ENCODE measurements around the gene SMARCC2. TPM values are rescaled to one million over a fixed set of nuclear protein-coding genes. Genes with fewer than 3 reads are reported as not detected.

SMARCC2 gene
- total RNA-seq, 1 experiment from 2014 or later = 129 TPM

- ChIA-PET POLR2A (interaction anchor here (0.5 kb wide), 1 partner anchor 19 kb away, joined by 6 read pairs; no protein-coding TSS in a partner anchor), CTCF (no interaction called here)
- Histone ChIP-seq H3K36me3 (ENCODE audit: control insufficient read depth, insufficient read depth, low read length) (peaks cover 12% of the 10 kb centered on the region), H3K27ac (ENCODE audit: low read length) (no peak overlapping the region), H3K9me3 (ENCODE audit: control insufficient read depth, insufficient read depth, low read depth, low read length) (no peaks in the 10 kb centered on the region), H3K27me3 (ENCODE audit: control insufficient read depth, insufficient read depth, low read length) (no peaks in the 10 kb centered on the region), H3K4me1 (ENCODE audit: control insufficient read depth, insufficient read depth, low read length) (peaks cover 4% of the 10 kb centered on the region; the same call in 1 of the 2 replicates), H3K4me3 (ENCODE audit: low read depth in 2 of 2, low read length in 2 of 2) (no peak overlapping the region)
- DNase-seq (ENCODE audit: low read depth, low spot score) (no peak), ATAC-seq (no peak)
- TF ChIP-seq, protein P1, sequence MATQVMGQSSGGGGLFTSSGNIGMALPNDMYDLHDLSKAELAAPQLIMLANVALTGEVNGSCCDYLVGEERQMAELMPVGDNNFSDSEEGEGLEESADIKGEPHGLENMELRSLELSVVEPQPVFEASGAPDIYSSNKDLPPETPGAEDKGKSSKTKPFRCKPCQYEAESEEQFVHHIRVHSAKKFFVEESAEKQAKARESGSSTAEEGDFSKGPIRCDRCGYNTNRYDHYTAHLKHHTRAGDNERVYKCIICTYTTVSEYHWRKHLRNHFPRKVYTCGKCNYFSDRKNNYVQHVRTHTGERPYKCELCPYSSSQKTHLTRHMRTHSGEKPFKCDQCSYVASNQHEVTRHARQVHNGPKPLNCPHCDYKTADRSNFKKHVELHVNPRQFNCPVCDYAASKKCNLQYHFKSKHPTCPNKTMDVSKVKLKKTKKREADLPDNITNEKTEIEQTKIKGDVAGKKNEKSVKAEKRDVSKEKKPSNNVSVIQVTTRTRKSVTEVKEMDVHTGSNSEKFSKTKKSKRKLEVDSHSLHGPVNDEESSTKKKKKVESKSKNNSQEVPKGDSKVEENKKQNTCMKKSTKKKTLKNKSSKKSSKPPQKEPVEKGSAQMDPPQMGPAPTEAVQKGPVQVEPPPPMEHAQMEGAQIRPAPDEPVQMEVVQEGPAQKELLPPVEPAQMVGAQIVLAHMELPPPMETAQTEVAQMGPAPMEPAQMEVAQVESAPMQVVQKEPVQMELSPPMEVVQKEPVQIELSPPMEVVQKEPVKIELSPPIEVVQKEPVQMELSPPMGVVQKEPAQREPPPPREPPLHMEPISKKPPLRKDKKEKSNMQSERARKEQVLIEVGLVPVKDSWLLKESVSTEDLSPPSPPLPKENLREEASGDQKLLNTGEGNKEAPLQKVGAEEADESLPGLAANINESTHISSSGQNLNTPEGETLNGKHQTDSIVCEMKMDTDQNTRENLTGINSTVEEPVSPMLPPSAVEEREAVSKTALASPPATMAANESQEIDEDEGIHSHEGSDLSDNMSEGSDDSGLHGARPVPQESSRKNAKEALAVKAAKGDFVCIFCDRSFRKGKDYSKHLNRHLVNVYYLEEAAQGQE (IDR thresholded peaks at IDR 0.05; ENCODE audit: insufficient read depth in 1 of 2, low read depth in 2 of 2, low read length in 1 of 2) = no peak
- TF ChIP-seq POLR2AphosphoS5 (IDR thresholded peaks at IDR 0.05; ENCODE audit: low read depth, low read length) (no peak), TCF7L2 (IDR thresholded peaks at IDR 0.05; ENCODE audit: low read depth, low read length) (no peak), SIN3A (IDR thresholded peaks at IDR 0.05; ENCODE audit: borderline replicate concordance, insufficient read depth, low read depth, low read length) (no peak)
- TF ChIP-seq, protein P2, sequence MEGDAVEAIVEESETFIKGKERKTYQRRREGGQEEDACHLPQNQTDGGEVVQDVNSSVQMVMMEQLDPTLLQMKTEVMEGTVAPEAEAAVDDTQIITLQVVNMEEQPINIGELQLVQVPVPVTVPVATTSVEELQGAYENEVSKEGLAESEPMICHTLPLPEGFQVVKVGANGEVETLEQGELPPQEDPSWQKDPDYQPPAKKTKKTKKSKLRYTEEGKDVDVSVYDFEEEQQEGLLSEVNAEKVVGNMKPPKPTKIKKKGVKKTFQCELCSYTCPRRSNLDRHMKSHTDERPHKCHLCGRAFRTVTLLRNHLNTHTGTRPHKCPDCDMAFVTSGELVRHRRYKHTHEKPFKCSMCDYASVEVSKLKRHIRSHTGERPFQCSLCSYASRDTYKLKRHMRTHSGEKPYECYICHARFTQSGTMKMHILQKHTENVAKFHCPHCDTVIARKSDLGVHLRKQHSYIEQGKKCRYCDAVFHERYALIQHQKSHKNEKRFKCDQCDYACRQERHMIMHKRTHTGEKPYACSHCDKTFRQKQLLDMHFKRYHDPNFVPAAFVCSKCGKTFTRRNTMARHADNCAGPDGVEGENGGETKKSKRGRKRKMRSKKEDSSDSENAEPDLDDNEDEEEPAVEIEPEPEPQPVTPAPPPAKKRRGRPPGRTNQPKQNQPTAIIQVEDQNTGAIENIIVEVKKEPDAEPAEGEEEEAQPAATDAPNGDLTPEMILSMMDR (IDR thresholded peaks at IDR 0.05) = no peak
- no TSS peak for BruUV-seq (replicated peaks)
- intact Hi-C loops (cut with micrococcal nuclease; ENCODE audit: unreplicated experiment) = no loop called here
- in situ Hi-C loops (cut with HindIII; ENCODE audit: low pct_unique_long_range_greater_than_20kb, low sequenced_read_pairs) = no loop called here
Measured at GRCh38 chr12:56143217-56143616, 46.1 kb downstream of the SMARCC2 start.

DNA sequence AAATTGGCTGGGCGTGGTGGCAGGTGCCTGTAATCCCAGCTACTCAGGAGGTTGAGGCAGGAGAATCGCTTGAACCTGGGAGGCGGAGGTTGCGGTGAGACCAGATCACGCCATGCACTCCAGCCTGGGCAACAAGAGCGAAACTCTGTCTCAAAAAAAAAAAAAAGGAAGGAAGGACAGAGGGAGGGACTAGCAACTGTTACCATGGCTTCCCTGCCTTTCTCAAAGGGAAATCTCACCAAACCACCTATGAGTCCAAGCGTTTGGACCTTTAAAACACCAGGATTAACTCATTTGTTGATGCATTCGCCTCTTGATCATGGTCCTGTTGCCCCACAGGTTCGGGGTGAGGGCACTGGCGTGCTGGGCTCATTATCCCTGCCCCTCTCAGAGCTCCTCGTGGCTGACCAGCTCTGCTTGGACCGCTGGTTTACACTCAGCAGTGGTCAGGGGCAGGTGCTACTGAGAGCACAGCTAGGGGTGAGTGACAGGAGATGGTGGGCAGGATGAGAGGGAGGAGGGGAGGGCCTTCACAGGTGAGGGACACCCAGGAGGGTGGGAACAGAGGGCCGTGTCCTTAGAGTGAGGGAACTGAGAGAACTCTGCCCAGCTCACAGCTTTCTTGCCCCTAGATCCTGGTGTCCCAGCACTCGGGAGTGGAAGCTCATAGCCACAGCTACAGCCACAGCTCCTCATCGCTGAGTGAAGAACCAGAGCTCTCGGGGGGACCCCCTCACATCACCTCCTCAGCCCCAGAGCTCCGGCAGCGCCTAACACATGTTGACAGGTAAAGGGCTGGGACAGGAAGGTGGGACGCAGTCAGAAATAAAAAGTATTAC lies 47.1 kb downstream of the SMARCC2 start:
- BruUV-seq (replicated peaks) = no TSS peak
- no peaks in the 10 kb centered on the region for H3K27me3 ChIP-seq (ENCODE audit: control insufficient read depth, insufficient read depth, low read length)
- no peak for TF ChIP-seq SIN3A (IDR thresholded peaks at IDR 0.05; ENCODE audit: borderline replicate concordance, insufficient read depth, low read depth, low read length)
- TF ChIP-seq, protein P1 (IDR thresholded peaks at IDR 0.05; ENCODE audit: insufficient read depth in 1 of 2, low read depth in 2 of 2, low read length in 1 of 2) = no peak
- TF ChIP-seq POLR2AphosphoS5 (IDR thresholded peaks at IDR 0.05; ENCODE audit: low read depth, low read length) = no peak
- TF ChIP-seq, protein P2 (IDR thresholded peaks at IDR 0.05) = no peak
- no peak for TF ChIP-seq TCF7L2 (IDR thresholded peaks at IDR 0.05; ENCODE audit: low read depth, low read length)
- no peak overlapping the region for H3K4me3 ChIP-seq (ENCODE audit: low read depth in 2 of 2, low read length in 2 of 2)
- no peak for DNase-seq (ENCODE audit: low read depth, low spot score)
- ChIA-PET POLR2A (no interaction called here), CTCF (interaction anchor here (0.6 kb wide), 1 partner anchor 68 kb away, joined by 4 read pairs; no protein-coding TSS in a partner anchor)
- H3K4me1 ChIP-seq (ENCODE audit: control insufficient read depth, insufficient read depth, low read length) = peaks cover 4% of the 10 kb centered on the region; the same call in 1 of the 2 replicates
- intact Hi-C loops (cut with micrococcal nuclease; ENCODE audit: unreplicated experiment) = no loop called here
- in situ Hi-C loops (cut with HindIII; ENCODE audit: low pct_unique_long_range_greater_than_20kb, low sequenced_read_pairs) = no loop called here
- no peak overlapping the region for H3K27ac ChIP-seq (ENCODE audit: low read length)
- ATAC-seq = no peak
- peaks cover 12% of the 10 kb centered on the region for H3K36me3 ChIP-seq (ENCODE audit: control insufficient read depth, insufficient read depth, low read length)
- H3K9me3 ChIP-seq (ENCODE audit: control insufficient read depth, insufficient read depth, low read depth, low read length) = no peaks in the 10 kb centered on the region

All from Panc1 (cell line).